ENCODE results near the gene NPDC1. TPM values are rescaled to one million over a fixed set of nuclear protein-coding genes. Genes with fewer than 3 reads are reported as not detected.

NPDC1 gene, protein sequence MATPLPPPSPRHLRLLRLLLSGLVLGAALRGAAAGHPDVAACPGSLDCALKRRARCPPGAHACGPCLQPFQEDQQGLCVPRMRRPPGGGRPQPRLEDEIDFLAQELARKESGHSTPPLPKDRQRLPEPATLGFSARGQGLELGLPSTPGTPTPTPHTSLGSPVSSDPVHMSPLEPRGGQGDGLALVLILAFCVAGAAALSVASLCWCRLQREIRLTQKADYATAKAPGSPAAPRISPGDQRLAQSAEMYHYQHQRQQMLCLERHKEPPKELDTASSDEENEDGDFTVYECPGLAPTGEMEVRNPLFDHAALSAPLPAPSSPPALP
- total RNA-seq (2021) (89.8 and 137 TPM in 2 replicates), Bru-seq, nascent RNA (percentile 47 among the genes with signal in this experiment), BruChase-seq, experiment 1, labeled RNA remaining after a 2-hour chase (percentile 68 among the genes with signal in this experiment), BruChase-seq, experiment 2, labeled RNA remaining after a 6-hour chase (percentile 77 among the genes with signal in this experiment)
- long read RNA-seq, transcript NPDC1-201 (8 exons, 2,187 nt): minor isoform, 7 of 94 reads
- long read RNA-seq, transcript NPDC1-202 (9 exons, 1,494 nt): major isoform, 70 of 94 reads
- long read RNA-seq, partial matches to known transcripts: 11 of 94 reads
- long read RNA-seq, other reads (novel, unspliced or antisense): 6 of 94 reads

- TF ChIP-seq EZH2 (IDR thresholded peaks at IDR 0.05; ENCODE audit: low read depth) (no peak), CTCF (conservative IDR thresholded peaks at IDR 0.05) (peak; percentile 87)
- Histone ChIP-seq H3K4me2 (peak within 1 kb of the TSS; percentile 99), H2AFZ (peak within 1 kb of the TSS; percentile 97), H3K27me3 (ENCODE audit: insufficient read depth, low read depth) (peaks cover 6% of the 10 kb centered on the region), H3K4me3 (peak within 1 kb of the TSS; percentile 92), H3K36me3 (ENCODE audit: low read depth) (no peaks in the 10 kb centered on the region), H3K79me2 (ENCODE audit: low read depth) (peaks cover 21% of the 10 kb centered on the region), H3K4me1 (replicated peaks; ENCODE audit: insufficient read depth) (peaks cover 15% of the 10 kb centered on the region), H3K9me3 (ENCODE audit: insufficient read depth, low read depth) (no peaks in the 10 kb centered on the region), H3F3A (ENCODE audit: insufficient read depth, low read depth) (peaks cover 14% of the 10 kb centered on the region; the same call in 1 of the 2 replicates), H4K20me1 (ENCODE audit: insufficient read depth) (peaks cover 33% of the 10 kb centered on the region), H3K9me2 (ENCODE audit: insufficient read depth) (no peaks in the 10 kb centered on the region), H3K27ac (no peak within 1 kb of the TSS)
- POLR2A ChIA-PET (ENCODE audit: unreplicated experiment): interaction anchor here (0.5 to 0.7 kb wide), 3 partner anchors 31 to 459 kb away, joined by 4 to 6 read pairs (median 5); partner anchors contain the start of gene UAP1L1
- intact Hi-C loops (cut with micrococcal nuclease; ENCODE audit: unreplicated experiment): loop anchor here (2.0 to 5.0 kb wide), 2 partner anchors 71 to 181 kb away; partner anchors contain the start of gene RNF224
- CTCF ChIA-PET: interaction anchor here (0.5 to 1.7 kb wide), 11 partner anchors 10 to 295 kb away, joined by 3 to 19 read pairs (median 4); no protein-coding TSS in a partner anchor
- peak; percentile 73 to 91 for DNase-seq
- no TSS peak for BruUV-seq (replicated peaks)
These were observed at the start of gene NPDC1 for GRCh38 chr9:137046088-137046787. TSS of gene NPDC1 (minus strand) at chr9:137046177. CDS start at chr9:137045989, 188 bp downstream.

GRCh38 chr9:137089232-137089947 lies 43.4 kb upstream of the NPDC1 start:
- no TSS peak for BruUV-seq (replicated peaks)
- no peak overlapping the region for H3K27ac ChIP-seq
- H4K20me1 ChIP-seq (ENCODE audit: insufficient read depth): 0 out of 2 replicates have a peak, but pooled peaks cover 4% of the 10 kb centered on the region
- peaks cover 22% of the 10 kb centered on the region for H3K4me1 ChIP-seq (replicated peaks; ENCODE audit: insufficient read depth)
- no peak for DNase-seq
- no peaks in the 10 kb centered on the region for H3K36me3 ChIP-seq (ENCODE audit: low read depth)
- peaks cover 14% of the 10 kb centered on the region for H3K79me2 ChIP-seq (ENCODE audit: low read depth)
- no peaks in the 10 kb centered on the region for H3K9me2 ChIP-seq (ENCODE audit: insufficient read depth)
- H3K9me3 ChIP-seq (ENCODE audit: insufficient read depth, low read depth): no peaks in the 10 kb centered on the region
- no peak overlapping the region for H3K4me3 ChIP-seq
- H3F3A ChIP-seq (ENCODE audit: insufficient read depth, low read depth): peaks cover 15% of the 10 kb centered on the region; the same call in 1 of the 2 replicates
- intact Hi-C loops (cut with micrococcal nuclease; ENCODE audit: unreplicated experiment): no loop called here
- H3K4me2 ChIP-seq: no peak overlapping the region
- ChIA-PET CTCF (no interaction called here), POLR2A (ENCODE audit: unreplicated experiment) (no interaction called here)
- H2AFZ ChIP-seq: no peak overlapping the region
- H3K27me3 ChIP-seq (ENCODE audit: insufficient read depth, low read depth): no peaks in the 10 kb centered on the region
- no peak for TF ChIP-seq EZH2 (IDR thresholded peaks at IDR 0.05; ENCODE audit: low read depth)
- no peak for TF ChIP-seq CTCF (conservative IDR thresholded peaks at IDR 0.05)
